ENCODE data around the gene RALA.
"Not testable (repeated sequence)": the region's sequence is repeated elsewhere in the genome, so short reads cannot be mapped to it uniquely, and the experiment has no call there.

DNA sequence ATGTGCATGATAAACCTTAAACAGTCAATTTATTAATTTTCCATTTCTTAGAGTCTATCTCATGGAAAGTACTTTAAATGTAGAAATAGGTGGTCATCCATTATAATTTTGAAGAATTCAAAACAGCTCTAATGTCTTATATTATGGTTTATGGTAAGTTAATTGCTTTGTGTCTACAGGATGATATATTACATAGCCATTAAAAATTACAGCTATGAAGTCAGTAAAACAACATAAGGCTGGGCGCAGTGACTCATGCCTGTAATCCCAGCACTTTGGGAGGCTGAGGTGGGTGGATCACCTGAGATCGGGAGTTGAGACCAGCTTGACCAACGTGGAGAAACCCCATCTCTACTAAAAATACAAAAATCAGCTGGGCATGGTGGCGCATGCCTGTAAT, 44.9 kb downstream of the RALA start:
- TF ChIP-seq EZH2phosphoT487 (conservative IDR thresholded peaks at IDR 0.05; ENCODE audit: low read length), result not testable (repeated sequence)
- TF ChIP-seq, protein P1, sequence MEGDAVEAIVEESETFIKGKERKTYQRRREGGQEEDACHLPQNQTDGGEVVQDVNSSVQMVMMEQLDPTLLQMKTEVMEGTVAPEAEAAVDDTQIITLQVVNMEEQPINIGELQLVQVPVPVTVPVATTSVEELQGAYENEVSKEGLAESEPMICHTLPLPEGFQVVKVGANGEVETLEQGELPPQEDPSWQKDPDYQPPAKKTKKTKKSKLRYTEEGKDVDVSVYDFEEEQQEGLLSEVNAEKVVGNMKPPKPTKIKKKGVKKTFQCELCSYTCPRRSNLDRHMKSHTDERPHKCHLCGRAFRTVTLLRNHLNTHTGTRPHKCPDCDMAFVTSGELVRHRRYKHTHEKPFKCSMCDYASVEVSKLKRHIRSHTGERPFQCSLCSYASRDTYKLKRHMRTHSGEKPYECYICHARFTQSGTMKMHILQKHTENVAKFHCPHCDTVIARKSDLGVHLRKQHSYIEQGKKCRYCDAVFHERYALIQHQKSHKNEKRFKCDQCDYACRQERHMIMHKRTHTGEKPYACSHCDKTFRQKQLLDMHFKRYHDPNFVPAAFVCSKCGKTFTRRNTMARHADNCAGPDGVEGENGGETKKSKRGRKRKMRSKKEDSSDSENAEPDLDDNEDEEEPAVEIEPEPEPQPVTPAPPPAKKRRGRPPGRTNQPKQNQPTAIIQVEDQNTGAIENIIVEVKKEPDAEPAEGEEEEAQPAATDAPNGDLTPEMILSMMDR (IDR thresholded peaks at IDR 0.05; ENCODE audit: insufficient read depth, low read length, poor library complexity, severe bottlenecking), result not testable (repeated sequence)

Data from SU-DHL-6 (cell line).